ENCODE results near the gene PWWP2B. TPM values are rescaled to one million over a fixed set of nuclear protein-coding genes. Genes with fewer than 3 reads are reported as not detected.

Gene PWWP2B
- total and polyA plus RNA-seq, 2 of the 4 experiments (the other 2 are of a cell fraction), result 1.7 to 2.2 TPM

- ChIA-PET POLR2A (ENCODE audit: unreplicated experiment) (no interaction called here), CTCF (interaction anchor here (1.2 kb wide), 1 partner anchor 33 kb away, joined by 5 read pairs; no protein-coding TSS in a partner anchor)
- dilution Hi-C loops (cut with HindIII; ENCODE audit: low sequenced_read_pairs, unreplicated experiment) (no loop called here), intact Hi-C loops (cut with micrococcal nuclease) (no loop called here), in situ Hi-C loops (cut with MboI; ENCODE audit: low sequenced_read_pairs) (no loop called here)
- Histone ChIP-seq H2AFZ (replicated peaks; ENCODE audit: low read length, poor library complexity) (no peak overlapping the region), H2BK15ac (ENCODE audit: low read depth, low read length) (no peak overlapping the region), H2BK5ac (ENCODE audit: low read depth, low read length, poor library complexity, severe bottlenecking) (no peak overlapping the region), H4K91ac (ENCODE audit: insufficient read depth, low read depth, low read length) (no peak overlapping the region), H3K4me3 (ENCODE audit: insufficient read depth, low read depth, low read length) (no peak overlapping the region), H3K23ac (ENCODE audit: low read depth, low read length) (no peak overlapping the region), H3K56ac (ENCODE audit: extremely low read depth, insufficient read depth, low read length) (no peak overlapping the region), H3K36me3 (ENCODE audit: control insufficient read depth, insufficient read depth, low read length) (peaks cover 8% of the 10 kb centered on the region; the same call in 1 of the 2 replicates), H2AK9ac (replicated peaks; ENCODE audit: low read depth, low read length, poor library complexity) (peak overlapping the region; percentile 71), H3K4me2 (ENCODE audit: low read depth, low read length) (no peak overlapping the region), H3K14ac (replicated peaks; ENCODE audit: low read depth, low read length) (no peak overlapping the region), H2BK120ac (ENCODE audit: low read depth, low read length) (no peak overlapping the region), H3K4me1 (ENCODE audit: control insufficient read depth, insufficient read depth, low read length) (peaks cover 6% of the 10 kb centered on the region; the same call in 1 of the 2 replicates), H3K27ac (ENCODE audit: insufficient read depth, low read length) (no peak overlapping the region), H4K8ac (ENCODE audit: low read depth in 2 of 2, low read length in 2 of 2) (no peak overlapping the region), H2AK5ac (ENCODE audit: low read depth, low read length) (no peak overlapping the region), H3K27me3 (ENCODE audit: control insufficient read depth, insufficient read depth, low read length) (no peaks in the 10 kb centered on the region), H4K5ac (ENCODE audit: low read depth, low read length) (no peak overlapping the region), H2BK20ac (ENCODE audit: low read depth, low read length) (no peak overlapping the region), H4K20me1 (ENCODE audit: insufficient read depth, low read length) (peaks cover 12% of the 10 kb centered on the region; the same call in 1 of the 2 replicates), H3K18ac (ENCODE audit: low read depth, low read length) (no peak overlapping the region), H3K79me1 (ENCODE audit: low read depth in 1 of 2, low read length in 2 of 2) (peaks cover 0 to 24% of the 10 kb centered on the region in 2 experiments; a peak in 3 of 4 replicates), H3K9me1 (ENCODE audit: insufficient read depth, low read length) (peaks cover 12% of the 10 kb centered on the region), H3K4ac (ENCODE audit: low read depth, low read length) (no peak overlapping the region), H3K9ac (ENCODE audit: low read depth, low read length) (no peak overlapping the region), H3K9me3 (ENCODE audit: control insufficient read depth, insufficient read depth, low read length) (no peaks in the 10 kb centered on the region)
- BruUV-seq (replicated peaks), result no TSS peak
- 82% methylated on average over 9 of the region's 28 CpGs; no CpG with 5 or more reads in 1 of the 2 experiments for WGBS, 2 experiments (ENCODE audit: extremely low coverage in 2 of 2, insufficient read length in 1 of 2)
- DNase-seq (no peak), ATAC-seq (ENCODE audit: low read depth) (no peak)
- TF ChIP-seq USF2 (IDR thresholded peaks at IDR 0.05; ENCODE audit: low read depth, low read length) (no peak), MXI1 (IDR thresholded peaks at IDR 0.05; ENCODE audit: borderline replicate concordance, low read depth, low read length) (no peak), FOS (IDR thresholded peaks at IDR 0.05; ENCODE audit: low read depth, low read length) (no peak), MAZ (IDR thresholded peaks at IDR 0.05; ENCODE audit: borderline replicate concordance, low read depth, low read length) (no peak), ELK1 (IDR thresholded peaks at IDR 0.05; ENCODE audit: borderline replicate concordance, low read depth, low read length) (no peak), MAFK (IDR thresholded peaks at IDR 0.05; ENCODE audit: low read depth, low read length) (no peak), RAD21 (IDR thresholded peaks at IDR 0.05; ENCODE audit: low read length) (no peak), RFX5 (IDR thresholded peaks at IDR 0.05; ENCODE audit: low read depth, low read length) (no peak), BHLHE40 (IDR thresholded peaks at IDR 0.05; ENCODE audit: low read depth, low read length) (no peak), NFE2L2 (IDR thresholded peaks at IDR 0.05; ENCODE audit: low read depth, low read length) (no peak), SMC3 (IDR thresholded peaks at IDR 0.05; ENCODE audit: low read depth, low read length) (no peak), CHD1 (IDR thresholded peaks at IDR 0.05; ENCODE audit: low read depth, low read length) (no peak), CEBPB (IDR thresholded peaks at IDR 0.05; ENCODE audit: low read depth, low read length) (no peak), POLR2A (IDR thresholded peaks at IDR 0.05; ENCODE audit: low read depth, low read length) (no peak), RCOR1 (IDR thresholded peaks at IDR 0.05; ENCODE audit: insufficient replicate concordance, low read length) (no peak)
Measured at GRCh38 chr10:132410779-132411532, 14.0 kb downstream of the PWWP2B start.

Data from IMR-90 (cell line).